DOHH2 (cell line): Measurements from ENCODE around the gene RPL18A.

Experiments used
- CTCF ChIP-seq: fragments of 200-600 bp; sonication (generic); IDR thresholded peaks from one replicate; pipeline ENCODE4 v1.5.1; 2014; ENCODE audit warnings: antibody characterized with exemption, mild to moderate bottlenecking, low read depth, low read length; ENCODE audit not compliant: poor library complexity, severe bottlenecking
- EZH2phosphoT487 ChIP-seq: fragments of 200-600 bp; sonication (generic); IDR thresholded peaks from 2 replicates; pipeline ENCODE4 v1.6.1; 2017; ENCODE audit warnings: borderline replicate concordance, mild to moderate bottlenecking, antibody characterized with exemption, low read length, moderate library complexity, mixed read lengths

DNA sequence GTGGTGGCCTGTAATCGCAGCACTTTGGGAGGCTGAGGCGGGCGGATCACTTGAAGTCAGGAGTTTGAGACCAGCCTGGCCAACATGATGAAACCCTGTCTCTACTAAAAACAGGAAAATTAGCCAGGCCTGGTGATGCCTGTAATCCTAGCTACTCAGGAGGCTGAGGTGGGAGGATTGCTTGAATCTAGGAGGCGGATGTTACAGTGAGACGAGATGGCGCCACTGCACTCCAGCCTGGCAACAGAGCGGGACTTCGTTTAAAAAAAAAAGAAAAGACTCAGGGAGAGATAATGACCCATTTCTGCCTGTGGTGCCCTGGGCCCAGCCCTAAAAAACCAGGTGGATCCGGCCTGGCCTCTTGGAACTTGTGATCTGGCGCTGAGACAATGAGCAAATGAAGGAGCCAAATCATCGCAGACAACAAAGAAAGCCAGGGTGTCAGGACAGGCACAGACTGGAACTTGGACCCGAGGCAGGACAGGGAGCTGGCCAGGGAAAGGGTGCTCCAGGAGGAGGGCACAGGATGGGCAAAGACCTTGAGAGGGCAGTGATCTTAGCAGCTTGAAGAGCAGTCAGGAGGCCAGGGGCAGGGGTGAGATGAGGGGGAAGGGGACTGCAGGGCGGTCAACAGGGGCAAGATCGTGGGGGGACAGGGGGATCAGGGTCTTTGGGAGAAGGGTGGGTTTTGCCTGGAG, 11.0 kb upstream of the RPL18A start:
- TF ChIP-seq CTCF (no peak), EZH2phosphoT487 (no peak)
